Ovary (tissue), 9 donors: Measurements from ENCODE around the gene TNPO3. TPM values are rescaled to one million over a fixed set of nuclear protein-coding genes. Genes with fewer than 3 reads are reported as not detected.

Experiments
- DNase-seq, 5 donors: peaks; one replicate each; pipeline ENCODE4 v3.0.0-alpha.2; 2019 to 2020
- H3K27ac ChIP-seq, 2 donors: fragments of 200-600 bp; one replicate each; pipeline versions ENCODE4 v1.5.1 to v1.8.0; 2019 to 2022
- H3K27me3 ChIP-seq: fragments of 200-600 bp; one replicate; pipeline ENCODE4 v1.8.0; 2022
- H3K36me3 ChIP-seq: fragments of 200-600 bp; sonication (generic); one replicate; pipeline ENCODE4 v1.5.1; 2019
- H3K4me1 ChIP-seq: one replicate; pipeline ENCODE4 v1.8.1; 2013; ENCODE audit warnings: mild to moderate bottlenecking, moderate library complexity; ENCODE audit not compliant: insufficient read depth
- H3K4me3 ChIP-seq: fragments of 200-600 bp; sonication (generic); one replicate; pipeline ENCODE4 v1.5.1; 2017
- H3K9me3 ChIP-seq, 2 donors: fragments of 200-600 bp in 1 of 2; sonication (generic) in 1 of 2; one replicate each; pipeline versions ENCODE4 v1.5.1 to v1.8.1; 2013 to 2019; ENCODE audit warnings: mild to moderate bottlenecking in 1 of 2, moderate library complexity in 1 of 2
- CTCF ChIP-seq, 3 donors: fragments of 450-650 bp in 2 of 3; fragments of 200-600 bp in 1 of 3; IDR thresholded peaks; one replicate each; pipeline versions ENCODE4 v1.5.1 to v1.8.0; 2016 to 2022; ENCODE audit warnings: antibody characterized with exemption in 3 of 3, mild to moderate bottlenecking in 1 of 3
- EP300 ChIP-seq: sonication (generic); formaldehyde crosslinking; IDR thresholded peaks from one replicate; pipeline ENCODE4 v1.6.1; 2017; ENCODE audit warnings: antibody characterized with exemption
- POLR2A ChIP-seq: fragments of 450-650 bp; IDR thresholded peaks from one replicate; pipeline ENCODE4 v1.6.1; 2017; ENCODE audit warnings: antibody characterized with exemption, mild to moderate bottlenecking, moderate library complexity
- WGBS, 3 donors: extraction: QIAGEN DNeasy Blood & Tissue Kit in 1 of 3; methylation state at CpG; one replicate each; pipeline versions ENCODE4 v1.1.5 to v1.1.7; 2013 to 2017; 5-methylcytosine and 5-hydroxymethylcytosine counted together
- intact Hi-C, 4 donors: fragments of 100-400 bp; cut with DNase I; formaldehyde crosslinking; loops; one replicate each; pipeline versions ENCODE4 v1.11.0 to v1.15.1; 2022 to 2023
- polyA plus RNA-seq, 2 donors: library from polyadenylated mRNA; stranded (reverse); fragments of 200-250 nt in 1 of 2; fragments of 350-450 nt in 1 of 2; fragmentation: Illumina TruSeq in 1 of 2; extraction: RNeasy Lipid Tissue Mini Kit (QIAGEN cat#74804) in 1 of 2; gene quantifications; one replicate each; pipeline ENCODE4 v1.2.3, GENCODE V29; 2013 to 2014
- total RNA-seq, 7 donors: library from RNA; depleted of rRNA in 2 of 7; stranded (reverse); fragments of >200 nt in 2 of 7; fragmentation: NEBNext Ultra II Directional in 3 of 7; extraction: Animal tissue kit (Norgen Biotek cat#: 25700) in 3 of 7; gene quantifications; one replicate each; pipeline versions ENCODE4 v1.1.0 to v1.2.4, GENCODE V29; 2016 to 2023
- donor health status: DM: no; HTN: no; CAD: no; lungs with moderate emphysema.
- donor health status: DM: no; HTN: no; CAD: no.
- donor health status: Bipolar disorder and iron deficiency.
- donor health status: DM: yes; HTN: yes; CAD: no.
- donor health status: DM: no; HTN: no; CAD: no.
- donor health status: DM: yes; HTN: yes; CAD: no.

TNPO3 gene
- total and polyA plus RNA-seq, 9 donors, result 18.6 to 40.1 (median 30.9) TPM

GRCh38 chr7:128928159-128928813 is 126.6 kb downstream of the TNPO3 start:
- peak in 1 of 5 donors; percentile 12 for DNase-seq
- TF ChIP-seq EP300, result no peak
- TF ChIP-seq POLR2A, result no peak
- no peak for TF ChIP-seq CTCF (IDR thresholded peaks at IDR 0.05)
- no peaks in the 10 kb centered on the region for H3K27me3 ChIP-seq
- intact Hi-C loops, result no loop called here
- no peaks in the 10 kb centered on the region for H3K9me3 ChIP-seq
- H3K36me3 ChIP-seq, result no peaks in the 10 kb centered on the region
- WGBS, 3 donors, result 90 to 94% (median 92%) methylated on average over 8 of the region's 8 CpGs
- H3K27ac ChIP-seq, result no peak overlapping the region
- H3K4me1 ChIP-seq, result no peaks in the 10 kb centered on the region
- H3K4me3 ChIP-seq, result no peak overlapping the region

DNA sequence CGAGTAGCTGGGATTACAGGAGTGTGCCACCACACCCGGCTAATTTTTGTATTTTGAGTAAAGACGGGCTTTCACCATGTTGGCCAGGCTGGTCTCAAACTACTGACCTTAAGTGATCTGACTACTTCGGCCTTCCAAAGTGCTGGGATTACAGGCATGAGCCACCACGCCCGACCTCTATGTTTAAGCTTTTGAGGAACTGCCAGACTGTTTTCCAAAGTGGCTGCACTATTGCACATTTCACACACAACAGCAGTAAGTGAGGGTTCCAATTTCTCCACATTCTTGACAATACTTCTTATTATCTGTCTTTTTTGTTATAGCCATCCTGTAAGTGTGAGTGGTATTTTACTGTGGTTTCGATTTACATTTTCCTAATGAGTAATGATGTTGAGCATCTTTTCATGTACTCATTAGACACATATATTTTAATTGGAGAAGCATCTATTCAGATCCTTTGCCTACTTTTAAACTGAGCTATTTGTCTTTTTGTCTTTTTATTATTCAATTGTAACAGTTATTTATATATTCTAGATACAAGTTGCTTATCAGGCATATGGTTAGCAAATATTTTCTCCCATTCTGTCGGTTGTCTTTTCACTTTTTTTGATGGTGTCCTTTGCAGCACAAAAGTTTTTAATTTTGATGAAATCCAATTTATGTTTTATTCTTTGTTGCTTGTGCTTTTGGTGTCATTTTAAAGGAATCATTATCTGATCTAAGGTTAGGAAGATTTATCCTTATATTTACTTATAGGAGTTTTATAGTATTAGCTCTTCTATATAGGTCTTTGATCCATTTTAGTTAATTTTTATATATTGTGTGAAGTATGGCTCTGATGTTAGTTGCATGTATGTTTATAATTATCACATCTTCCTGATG is 130.0 kb downstream of the TNPO3 start:
- intact Hi-C loops, result no loop called here
- H3K4me1 ChIP-seq, result no peaks in the 10 kb centered on the region
- no peak overlapping the region for H3K27ac ChIP-seq
- no peak overlapping the region for H3K4me3 ChIP-seq
- no peaks in the 10 kb centered on the region for H3K27me3 ChIP-seq
- no peaks in the 10 kb centered on the region for H3K36me3 ChIP-seq
- DNase-seq, result peak in 1 of 5 donors; percentile 0
- WGBS, 3 donors, result 69 to 85% (median 82%) methylated on average over 8 of the region's 8 CpGs
- TF ChIP-seq CTCF (IDR thresholded peaks at IDR 0.05), result no peak
- TF ChIP-seq EP300, result no peak
- no peak for TF ChIP-seq POLR2A
- H3K9me3 ChIP-seq, result no peaks in the 10 kb centered on the region

- peak in 1 of 5 donors; percentile 10 for DNase-seq
- TF ChIP-seq EP300 (no peak), POLR2A (no peak), CTCF (IDR thresholded peaks at IDR 0.05) (no peak)
- Histone ChIP-seq H3K36me3 (no peaks in the 10 kb centered on the region), H3K27me3 (no peaks in the 10 kb centered on the region), H3K4me3 (no peak overlapping the region), H3K27ac (no peak overlapping the region), H3K9me3 (no peaks in the 10 kb centered on the region), H3K4me1 (no peaks in the 10 kb centered on the region)
- intact Hi-C loops, result no loop called here
- 61 to 84% (median 71%) methylated on average over 5 of the region's 5 CpGs for WGBS, 3 donors
Observed at GRCh38 chr7:128923411-128923800, 131.5 kb downstream of the TNPO3 start.

DNA sequence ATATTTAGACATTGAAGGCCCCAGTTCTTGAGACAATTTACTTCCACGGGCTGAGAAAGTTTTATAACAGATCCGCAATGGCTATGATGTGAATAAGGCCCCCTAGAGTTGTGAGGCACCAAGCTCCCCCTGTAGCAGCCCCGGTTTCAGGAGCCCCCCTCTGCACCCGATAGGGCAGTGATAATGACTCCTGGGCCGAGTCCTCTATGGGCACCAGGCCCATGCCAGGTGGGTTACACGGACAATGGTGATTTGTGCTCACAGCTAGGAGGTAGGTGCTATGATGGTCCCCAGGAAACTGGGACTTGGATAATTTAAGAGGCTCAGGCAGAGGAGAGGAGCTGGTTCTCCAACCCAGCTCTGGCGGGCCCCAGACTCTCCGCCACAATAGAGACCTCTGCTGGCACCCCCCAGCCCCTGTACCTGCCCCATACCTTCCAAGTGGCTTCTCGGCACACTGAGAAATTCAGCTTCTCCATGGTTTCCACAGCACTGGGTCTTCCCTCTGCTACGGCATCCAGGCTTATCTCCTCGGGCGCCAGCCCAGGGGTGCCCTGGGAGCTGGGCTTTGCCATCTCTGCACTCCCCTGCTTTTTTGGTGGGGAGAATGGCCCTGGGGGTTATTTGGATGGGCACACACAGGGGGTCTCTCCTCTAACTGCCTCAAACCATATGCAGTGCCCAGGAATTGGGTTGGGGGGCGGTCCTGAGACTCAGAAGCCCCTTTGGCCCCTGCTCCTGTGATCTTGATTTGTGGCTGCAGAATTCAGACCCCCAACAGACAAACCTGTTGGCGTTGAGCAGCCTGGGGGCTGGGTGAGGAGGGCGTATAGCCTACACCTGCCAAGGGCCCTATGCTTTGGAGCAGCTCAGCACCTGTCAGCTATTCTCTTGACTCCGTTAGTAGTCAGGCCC is 132.2 kb downstream of the TNPO3 start:
- Histone ChIP-seq H3K27me3 (no peaks in the 10 kb centered on the region), H3K36me3 (no peaks in the 10 kb centered on the region), H3K4me1 (no peaks in the 10 kb centered on the region), H3K4me3 (no peak overlapping the region), H3K9me3 (no peaks in the 10 kb centered on the region), H3K27ac (no peak overlapping the region)
- WGBS, 3 donors, result 73 to 84% (median 74%) methylated on average over 16 of the region's 16 CpGs
- no peak for TF ChIP-seq EP300
- no peak for TF ChIP-seq POLR2A
- TF ChIP-seq CTCF (IDR thresholded peaks at IDR 0.05), result no peak
- DNase-seq, result peak in 1 of 5 donors; percentile 12
- intact Hi-C loops, result no loop called here
